H1 (cell line): ENCODE results near the gene PRKCH. TPM values are rescaled to one million over a fixed set of nuclear protein-coding genes. Genes with fewer than 3 reads are reported as not detected.

Experiments
- CTCF ChIA-PET: fragments of 300-600 bp; sonication (Branson Sonifier 250); formaldehyde crosslinking; loops from one replicate; lab custom pipeline; 2021; ENCODE audit not compliant: partially characterized antibody; lab: Charles Lee
- POLR2A ChIA-PET: fragments of 300-600 bp; sonication (Branson Sonifier 250); formaldehyde crosslinking; loops from one replicate; lab custom pipeline; 2021; ENCODE audit warnings: inconsistent platforms; ENCODE audit not compliant: partially characterized antibody; lab: Charles Lee
- DNase-seq, 2 experiments: peaks; one replicate each; pipeline versions ENCODE4 v3.0.0 to v3.0.0-alpha.2; 2010 to 2022; ENCODE audit warnings: low spot score in 2 of 2, low read depth in 1 of 2, mixed read lengths in 1 of 2
- FAIRE-seq: peaks from 2 replicates; lab custom pipeline; 2011; peaks lifted over from hg19 to GRCh38; lab: Jason Lieb, UNC
- H2AFZ ChIP-seq: 2 replicates; pipeline ENCODE4 v1.8.1; 2012; ENCODE audit warnings: low read length, inconsistent platforms
- H2AK5ac ChIP-seq: 2 replicates; pipeline ENCODE4 v1.6.1; 2013; ENCODE audit warnings: low read depth, low read length
- H2BK120ac ChIP-seq: replicated peaks from 2 replicates; pipeline ENCODE3; 2013; ENCODE audit warnings: low read depth, low read length, inconsistent platforms
- H2BK12ac ChIP-seq: 2 replicates; pipeline ENCODE4 v1.6.1; 2013; ENCODE audit warnings: low read depth, low read length
- H2BK15ac ChIP-seq: 2 replicates; pipeline ENCODE4 v1.6.1; 2013; ENCODE audit warnings: low read length
- H2BK20ac ChIP-seq: 2 replicates; pipeline ENCODE4 v1.6.1; 2013; ENCODE audit warnings: low read length
- H2BK5ac ChIP-seq: 2 replicates; pipeline ENCODE4 v1.6.1; 2013; ENCODE audit warnings: low read depth, low read length
- H3K14ac ChIP-seq: 2 replicates; pipeline ENCODE4 v1.6.1; 2013; ENCODE audit warnings: inconsistent platforms; ENCODE audit not compliant: insufficient read length
- H3K18ac ChIP-seq: 2 replicates; pipeline ENCODE4 v1.6.1; 2013; ENCODE audit warnings: low read length; ENCODE audit errors: extremely low read depth
- H3K23ac ChIP-seq: 2 replicates; pipeline ENCODE4 v1.6.1; 2013; ENCODE audit warnings: inconsistent platforms; ENCODE audit not compliant: insufficient read length
- H3K23me2 ChIP-seq: 2 replicates; pipeline ENCODE4 v1.6.1; 2013; ENCODE audit warnings: low read depth, low read length
- H3K27ac ChIP-seq: 2 replicates; pipeline ENCODE4 v1.6.1; 2011; ENCODE audit warnings: low read depth, low read length, inconsistent platforms
- H3K27me3 ChIP-seq, 4 experiments: replicated peaks in 1 of 4; 1 replicate in 1 of 4; 2 replicates in 3 of 4; pipeline versions ENCODE4 v1.6.1 to v1.8.1; 2011 to 2013; ENCODE audit warnings: low read length in 3 of 4, mild to moderate bottlenecking in 3 of 4, inconsistent platforms in 2 of 4, mixed read lengths in 2 of 4, moderate library complexity in 1 of 4; ENCODE audit not compliant: control insufficient read depth in 3 of 4, insufficient read depth in 3 of 4; ENCODE audit errors: extremely low read depth in 1 of 4
- H3K36me3 ChIP-seq, 4 experiments: 2 replicates each; pipeline versions ENCODE4 v1.6.1 to v1.8.1; 2011 to 2013; ENCODE audit warnings: mild to moderate bottlenecking in 4 of 4, low read length in 3 of 4, moderate library complexity in 2 of 4, control low read depth in 1 of 4, inconsistent platforms in 1 of 4; ENCODE audit not compliant: insufficient read depth in 4 of 4, control insufficient read depth in 2 of 4
- H3K4ac ChIP-seq: replicated peaks from 2 replicates; pipeline ENCODE3; 2013; ENCODE audit warnings: low read length, low read depth, mixed read lengths, inconsistent platforms; ENCODE audit not compliant: insufficient read length
- H3K4me1 ChIP-seq, 4 experiments: replicated peaks in 1 of 4; 1 replicate in 1 of 4; 2 replicates in 3 of 4; pipeline versions ENCODE4 v1.6.1 to v1.8.1; 2011 to 2013; ENCODE audit warnings: low read length in 3 of 4, inconsistent platforms in 2 of 4, mixed read lengths in 1 of 4; ENCODE audit not compliant: insufficient read depth in 4 of 4, control insufficient read depth in 3 of 4
- H3K4me2 ChIP-seq, 2 experiments: 2 replicates each; pipeline versions ENCODE4 v1.6.1 to v1.8.1; 2011 to 2013; ENCODE audit warnings: low read depth in 2 of 2, low read length in 2 of 2, control low read depth in 1 of 2, inconsistent platforms in 1 of 2, mild to moderate bottlenecking in 1 of 2; ENCODE audit not compliant: insufficient read depth in 1 of 2
- H3K4me3 ChIP-seq, 4 experiments: fragments of 200-600, 300-600 bp in 1 of 4; sonication (generic), shearing (Covaris generic), sonication (Bioruptor Twin) in 1 of 4; 2 replicates each; pipeline versions ENCODE4 v1.5.1 to v1.8.1; 2011 to 2016; ENCODE audit warnings: low read length in 4 of 4, low read depth in 3 of 4, control low read depth in 2 of 4, inconsistent platforms in 2 of 4, mild to moderate bottlenecking in 2 of 4, mixed read lengths in 1 of 4, moderate library complexity in 1 of 4; ENCODE audit not compliant: insufficient read depth in 2 of 4; ENCODE audit errors: extremely low read depth in 1 of 4
- H3K56ac ChIP-seq: replicated peaks from 2 replicates; pipeline ENCODE3; 2013; ENCODE audit warnings: low read depth, mild to moderate bottlenecking, mixed read lengths, low read length, inconsistent platforms; ENCODE audit not compliant: insufficient read length
- H3K79me1 ChIP-seq: 2 replicates; pipeline ENCODE4 v1.6.1; 2013; ENCODE audit warnings: low read depth, low read length, control low read depth
- H3K79me2 ChIP-seq, 2 experiments: 2 replicates each; pipeline versions ENCODE4 v1.6.1 to v1.8.1; 2012 to 2013; ENCODE audit warnings: low read length in 2 of 2, mild to moderate bottlenecking in 2 of 2, inconsistent platforms in 1 of 2; ENCODE audit not compliant: insufficient read depth in 2 of 2, control insufficient read depth in 1 of 2
- H3K9ac ChIP-seq, 4 experiments: replicated peaks in 1 of 4; 1 replicate in 1 of 4; 2 replicates in 3 of 4; pipeline versions ENCODE4 v1.6.1 to v1.8.1; 2011 to 2013; ENCODE audit warnings: low read depth in 3 of 4, low read length in 3 of 4, control low read depth in 2 of 4, mild to moderate bottlenecking in 2 of 4, moderate library complexity in 2 of 4, inconsistent platforms in 1 of 4; ENCODE audit errors: extremely low read depth in 1 of 4
- H3K9me3 ChIP-seq, 2 experiments: 2 replicates each; pipeline versions ENCODE4 v1.6.1 to v1.8.1; 2012 to 2013; ENCODE audit warnings: mild to moderate bottlenecking in 2 of 2, moderate library complexity in 2 of 2, control low read depth in 1 of 2, inconsistent platforms in 1 of 2, low read depth in 1 of 2, low read length in 1 of 2, mixed read lengths in 1 of 2; ENCODE audit not compliant: insufficient read depth in 2 of 2
- H4K20me1 ChIP-seq, 2 experiments: replicated peaks in 1 of 2; 2 replicates each; pipeline versions ENCODE3 to v1.8.1; 2011 to 2013; ENCODE audit warnings: inconsistent platforms in 2 of 2, low read length in 2 of 2, mild to moderate bottlenecking in 1 of 2; ENCODE audit not compliant: insufficient read depth in 2 of 2, control insufficient read depth in 1 of 2
- H4K5ac ChIP-seq: 2 replicates; pipeline ENCODE4 v1.6.1; 2013; ENCODE audit warnings: low read length, low read depth, mixed read lengths, inconsistent platforms; ENCODE audit not compliant: insufficient read length
- H4K8ac ChIP-seq: 2 replicates; pipeline ENCODE4 v1.8.0; 2013; ENCODE audit warnings: mild to moderate bottlenecking, moderate library complexity, low read length, inconsistent platforms; ENCODE audit not compliant: insufficient read depth; ENCODE audit errors: extremely low read depth
- H4K91ac ChIP-seq: replicated peaks from 2 replicates; pipeline ENCODE3; 2013; ENCODE audit warnings: low read length, mixed read lengths, inconsistent platforms; ENCODE audit not compliant: insufficient read length
- ASH2L ChIP-seq: fragments of 200-600, 300-600 bp; sonication (generic); IDR thresholded peaks from one replicate; pipeline ENCODE4 v1.7.1; 2017; ENCODE audit warnings: low read length
- CHD1 ChIP-seq: IDR thresholded peaks from 2 replicates; pipeline ENCODE4 v1.6.1; 2012; ENCODE audit warnings: low read depth, low read length, improper control_type of control experiment
- KDM4A ChIP-seq: IDR thresholded peaks from one replicate; pipeline ENCODE4 v1.7.1; 2012; ENCODE audit warnings: low read depth, mild to moderate bottlenecking, moderate library complexity, low read length, inconsistent platforms; ENCODE audit not compliant: severe bottlenecking
- NRF1 ChIP-seq: IDR thresholded peaks from 2 replicates; pipeline ENCODE4 v1.6.1; 2011; ENCODE audit warnings: mild to moderate bottlenecking, low read depth, low read length, improper control_type of control experiment
- PHF8 ChIP-seq: fragments of 200-600 bp; sonication (generic); conservative IDR thresholded peaks from 2 replicates; pipeline ENCODE4 v1.7.1; 2012; ENCODE audit warnings: low read depth, mild to moderate bottlenecking, inconsistent platforms, low read length, moderate library complexity
- POU5F1 ChIP-seq: IDR thresholded peaks from 2 replicates; pipeline ENCODE4 v1.6.1; 2011; ENCODE audit warnings: low read depth, mild to moderate bottlenecking, low read length, moderate library complexity
- RBBP5 ChIP-seq: IDR thresholded peaks from 2 replicates; pipeline ENCODE4 v1.7.1; 2012; ENCODE audit warnings: low read depth, mild to moderate bottlenecking, inconsistent platforms, low read length, moderate library complexity, borderline replicate concordance
- RNF2 ChIP-seq: fragments of 200-900, 300-1000 bp; sonication (generic); IDR thresholded peaks from 2 replicates; pipeline ENCODE4 v1.7.1; 2016; ENCODE audit warnings: borderline replicate concordance, low read depth, mild to moderate bottlenecking, antibody characterized with exemption, low read length; ENCODE audit not compliant: poor library complexity, severe bottlenecking; ENCODE audit errors: missing control alignments
- SIX5 ChIP-seq: IDR thresholded peaks from 2 replicates; pipeline ENCODE4 v1.6.1; 2011; ENCODE audit warnings: mild to moderate bottlenecking, low read depth, low read length
- USF2 ChIP-seq: IDR thresholded peaks from 2 replicates; pipeline ENCODE4 v1.6.1; 2011; ENCODE audit warnings: low read length, improper control_type of control experiment
- ZNF274 ChIP-seq: IDR thresholded peaks from 2 replicates; pipeline ENCODE4 v1.7.0; 2012; ENCODE audit warnings: low read length, borderline replicate concordance; ENCODE audit errors: extremely low read depth
- WGBS, 2 experiments: shearing (Covaris generic) in 1 of 2; methylation state at CpG; one replicate each; pipeline versions ENCODE4 v1.1.6 to v1.1.7; 2013 to 2015; ENCODE audit warnings: low lambda C conversion rate in 2 of 2, mixed read lengths in 2 of 2, inconsistent platforms in 1 of 2, low coverage in 1 of 2, missing lambda C conversion rate in 1 of 2; ENCODE audit not compliant: insufficient replicate concordance in 2 of 2, insufficient coverage in 1 of 2, insufficient read length in 1 of 2; ENCODE audit errors: extremely low coverage in 1 of 2, missing lambda C conversion rate in 1 of 2; 5-methylcytosine and 5-hydroxymethylcytosine counted together
- polyA plus RNA-seq, 7 experiments: library from polyadenylated mRNA; depleted of rRNA in 3 of 7; stranded (reverse) in 5 of 7; unstranded in 2 of 7; fragments of >200 nt in 5 of 7; fragments of 200-250 nt in 2 of 7; gene quantifications; 1 replicate in 5 of 7; 2 replicates in 1 of 7; 4 replicates in 1 of 7; pipeline versions ENCODE4 v1.2.1 to v1.2.3, GENCODE V29; 2011 to 2013; ENCODE audit warnings: missing spikeins in 2 of 7, mixed read lengths in 2 of 7
- total RNA-seq: library from RNA; stranded (reverse); fragmentation: NEBNext Ultra II Directional; extraction: Animal tissue kit (Norgen Biotek cat#: 25700); gene quantifications from 2 replicates; pipeline ENCODE4 v1.2.1, GENCODE V29; 2021

PRKCH gene
- total and polyA plus RNA-seq, 2 of the 8 experiments (the other 6 are each of a cell fraction or from before 2014, with no cell fraction given), result 6.4 to 7.0 TPM

GRCh38 chr14:61471297-61472005, 150.1 kb downstream of the PRKCH start:
- H3K23me2 ChIP-seq, result peaks cover 4% of the 10 kb centered on the region; the same call in 1 of the 2 replicates
- no peaks in the 10 kb centered on the region for H4K20me1 ChIP-seq
- DNase-seq (no peak), FAIRE-seq (no peak)
- ChIA-PET POLR2A (interaction anchor here (1.5 to 2.1 kb wide), 2 partner anchors 224 to 290 kb away, joined by 5 to 9 read pairs; partner anchors contain the start of genes HIF1A and SNAPC1), CTCF (interaction anchor here (0.7 to 5.6 kb wide), 17 partner anchors 9 to 865 kb away, joined by 3 to 29 read pairs (median 3); partner anchors contain the start of gene TMEM30B)
- H2AK5ac ChIP-seq, result no peak overlapping the region
- no peaks in the 10 kb centered on the region for H3K9me3 ChIP-seq
- WGBS, 2 experiments, result 90% methylated on average over 7 of the region's 7 CpGs; no CpG with 5 or more reads in 1 of the 2 experiments
- no peak overlapping the region for H2BK15ac ChIP-seq
- H3K79me1 ChIP-seq, result no peaks in the 10 kb centered on the region
- H3K27ac ChIP-seq, result no peak overlapping the region
- H2BK120ac ChIP-seq, result no peak overlapping the region
- 0 out of 2 replicates have a peak overlapping the region, but pooled peaks have one; percentile 44 for H2BK20ac ChIP-seq
- H4K5ac ChIP-seq, result no peak overlapping the region
- peaks cover 4 to 16% (median 12%) of the 10 kb centered on the region in 4 experiments for H3K4me1 ChIP-seq
- no peaks in the 10 kb centered on the region for H3K36me3 ChIP-seq
- H3K23ac ChIP-seq, result no peak overlapping the region
- no peak overlapping the region for H4K8ac ChIP-seq
- TF ChIP-seq ZNF274 (no peak), RNF2 (no peak), CHD1 (no peak), NRF1 (no peak), KDM4A (no peak), POU5F1 (no peak), USF2 (no peak), RBBP5 (no peak), ASH2L (no peak), PHF8 (no peak), SIX5 (no peak)
- no peak overlapping the region for H3K4me2 ChIP-seq
- H3K27me3 ChIP-seq, result no peaks in the 10 kb centered on the region
- H3K9ac ChIP-seq, result no peak overlapping the region
- no peak overlapping the region for H3K4ac ChIP-seq
- no peak overlapping the region for H2BK5ac ChIP-seq
- no peak overlapping the region for H3K18ac ChIP-seq
- H3K14ac ChIP-seq, result no peak overlapping the region
- H2BK12ac ChIP-seq, result peak overlapping the region; percentile 88; the same call in 1 of the 2 replicates
- no peak overlapping the region for H3K4me3 ChIP-seq
- no peaks in the 10 kb centered on the region for H3K79me2 ChIP-seq
- H2AFZ ChIP-seq, result no peak overlapping the region
- no peak overlapping the region for H3K56ac ChIP-seq
- no peak overlapping the region for H4K91ac ChIP-seq
